Measurements from ENCODE around the gene EFTUD2. TPM values are rescaled to one million over a fixed set of nuclear protein-coding genes. Genes with fewer than 3 reads are reported as not detected.
A peak's percentile ranks its signal among the peaks of the same experiment; 100 is the strongest.

EFTUD2 gene
- polyA plus RNA-seq, 3 donors = 82.9 to 144 (median 104) TPM

GRCh38 chr17:44906763-44907728 is 7.8 kb upstream of the EFTUD2 start:
- H3K4me3 Mint-ChIP-seq = no peak overlapping the region
- Histone ChIP-seq H3K4me1 (ENCODE audit: control insufficient read depth in 1 of 2, insufficient read depth in 2 of 2, low read length in 2 of 2) (peaks cover 31 to 36% of the 10 kb centered on the region in 2 donors), H2AFZ (ENCODE audit: insufficient read depth, low read depth, low read length, poor library complexity, severe bottlenecking) (no peak overlapping the region), H3K79me2 (ENCODE audit: insufficient read depth, low read length) (no peaks in the 10 kb centered on the region), H3K36me3 (replicated peaks in 1 of 2; ENCODE audit: control insufficient read depth in 1 of 2, insufficient read depth in 2 of 2, low read length in 2 of 2) (no peaks in the 10 kb centered on the region), H3K4me2 (replicated peaks; ENCODE audit: extremely low read depth, low read length, poor library complexity, severe bottlenecking) (no peak overlapping the region), H4K20me1 (ENCODE audit: insufficient read depth, low read length) (no peaks in the 10 kb centered on the region), H3K9me3 (replicated peaks in 1 of 2; ENCODE audit: control insufficient read depth in 1 of 2, insufficient read depth in 1 of 2, low read length in 2 of 2) (no peaks in the 10 kb centered on the region), H3K9ac (ENCODE audit: insufficient read depth, low read length, poor library complexity, severe bottlenecking) (no peak overlapping the region), H3K27ac (ENCODE audit: low read depth in 1 of 2, low read length in 2 of 2) (no peak overlapping the region), H3K27me3 (ENCODE audit: control insufficient read depth in 2 of 2, insufficient read depth in 2 of 2, low read length in 2 of 2) (peaks cover 3 to 12% of the 10 kb centered on the region in 2 donors), H3K4me3 (replicated peaks in 1 of 3; ENCODE audit: low read depth in 2 of 3, low read length in 3 of 3) (no peak overlapping the region)
- peaks cover 38% of the 10 kb centered on the region for H3K4me1 Mint-ChIP-seq
- H3K27me3 Mint-ChIP-seq (ENCODE audit: low read depth in 3 of 3) = peaks cover 11 to 21% (median 13%) of the 10 kb centered on the region in 3 donors
- no peak for DNase-seq
- intact Hi-C loops (cut with micrococcal nuclease) = no loop called here
- peak overlapping the region in 2 of 7 donors; percentile 48 to 70 for H3K27ac Mint-ChIP-seq
- peaks cover 0 to 7% of the 10 kb centered on the region in 2 donors for H3K36me3 Mint-ChIP-seq
- no peak for TF ChIP-seq CTCF (IDR thresholded peaks at IDR 0.05)
- H3K9me3 Mint-ChIP-seq = peaks cover 0 to 2% (median 0%) of the 10 kb centered on the region in 7 donors
- WGBS (ENCODE audit: insufficient coverage) = 82% methylated on average over 6 of the region's 18 CpGs

GRCh38 chr17:44906010-44906646 is 6.9 kb upstream of the EFTUD2 start:
- peaks cover 42% of the 10 kb centered on the region for H3K4me1 Mint-ChIP-seq

More at GRCh38 chr17:44906010-44906646, 6.9 kb upstream of the EFTUD2 start:
- H3K36me3 ChIP-seq (replicated peaks in 1 of 2; ENCODE audit: control insufficient read depth in 1 of 2, insufficient read depth in 2 of 2, low read length in 2 of 2) = no peaks in the 10 kb centered on the region
- H3K9me3 ChIP-seq (replicated peaks in 1 of 2; ENCODE audit: control insufficient read depth in 1 of 2, insufficient read depth in 1 of 2, low read length in 2 of 2) = no peaks in the 10 kb centered on the region
- peak overlapping the region; percentile 33 for H3K4me2 ChIP-seq (replicated peaks; ENCODE audit: extremely low read depth, low read length, poor library complexity, severe bottlenecking)
- peak; percentile 62 to 87 (median 67) for DNase-seq
- no peak overlapping the region for H3K27ac ChIP-seq (ENCODE audit: low read depth in 1 of 2, low read length in 2 of 2)
- H3K27ac Mint-ChIP-seq = peak overlapping the region in 6 of 7 donors; percentile 10 to 79 (median 74)
- peaks cover 33 to 38% of the 10 kb centered on the region in 2 donors for H3K4me1 ChIP-seq (ENCODE audit: control insufficient read depth in 1 of 2, insufficient read depth in 2 of 2, low read length in 2 of 2)
- peak overlapping the region in 1 of 3 experiments; percentile 25 for H3K4me3 ChIP-seq (replicated peaks in 1 of 3; ENCODE audit: low read depth in 2 of 3, low read length in 3 of 3)
- H4K20me1 ChIP-seq (ENCODE audit: insufficient read depth, low read length) = no peaks in the 10 kb centered on the region
- peaks cover 0 to 5% of the 10 kb centered on the region in 2 donors for H3K36me3 Mint-ChIP-seq
- H3K27me3 Mint-ChIP-seq (ENCODE audit: low read depth in 3 of 3) = peaks cover 5 to 12% (median 6%) of the 10 kb centered on the region in 3 donors
- intact Hi-C loops (cut with micrococcal nuclease) = no loop called here
- no peak for TF ChIP-seq CTCF (IDR thresholded peaks at IDR 0.05)
- 47% methylated on average over 10 of the region's 10 CpGs for WGBS (ENCODE audit: insufficient coverage)
- H2AFZ ChIP-seq (ENCODE audit: insufficient read depth, low read depth, low read length, poor library complexity, severe bottlenecking) = no peak overlapping the region
- H3K79me2 ChIP-seq (ENCODE audit: insufficient read depth, low read length) = no peaks in the 10 kb centered on the region
- H3K27me3 ChIP-seq (ENCODE audit: control insufficient read depth in 2 of 2, insufficient read depth in 2 of 2, low read length in 2 of 2) = peaks cover 0 to 2% of the 10 kb centered on the region in 2 donors
- peak overlapping the region in 1 of 2 donors; percentile 76 for H3K4me3 Mint-ChIP-seq
- H3K9me3 Mint-ChIP-seq = peaks cover 0 to 2% (median 0%) of the 10 kb centered on the region in 7 donors
- H3K9ac ChIP-seq (ENCODE audit: insufficient read depth, low read length, poor library complexity, severe bottlenecking) = no peak overlapping the region

All from CD14-positive monocyte (primary cell).